GM19023 (cell line): Measurements from ENCODE around the gene TRMU.
"Not testable (repeated sequence)": the region's sequence is repeated elsewhere in the genome, so short reads cannot be mapped to it uniquely, and the experiment has no call there.

Experiments
- ATAC-seq: cut with Tn5 transposase; IDR thresholded peaks from one replicate; pipeline ENCODE4 v1.9.1; 2021; ENCODE audit warnings: mild to moderate bottlenecking, moderate library complexity; ENCODE audit not compliant: unreplicated experiment

Gene TRMU

GRCh38 chr22:46299101-46299500, 36.4 kb upstream of the TRMU start:
- no peak for ATAC-seq

GRCh38 chr22:46300491-46300890, 35.0 kb upstream of the TRMU start:
- no peak for ATAC-seq

DNA sequence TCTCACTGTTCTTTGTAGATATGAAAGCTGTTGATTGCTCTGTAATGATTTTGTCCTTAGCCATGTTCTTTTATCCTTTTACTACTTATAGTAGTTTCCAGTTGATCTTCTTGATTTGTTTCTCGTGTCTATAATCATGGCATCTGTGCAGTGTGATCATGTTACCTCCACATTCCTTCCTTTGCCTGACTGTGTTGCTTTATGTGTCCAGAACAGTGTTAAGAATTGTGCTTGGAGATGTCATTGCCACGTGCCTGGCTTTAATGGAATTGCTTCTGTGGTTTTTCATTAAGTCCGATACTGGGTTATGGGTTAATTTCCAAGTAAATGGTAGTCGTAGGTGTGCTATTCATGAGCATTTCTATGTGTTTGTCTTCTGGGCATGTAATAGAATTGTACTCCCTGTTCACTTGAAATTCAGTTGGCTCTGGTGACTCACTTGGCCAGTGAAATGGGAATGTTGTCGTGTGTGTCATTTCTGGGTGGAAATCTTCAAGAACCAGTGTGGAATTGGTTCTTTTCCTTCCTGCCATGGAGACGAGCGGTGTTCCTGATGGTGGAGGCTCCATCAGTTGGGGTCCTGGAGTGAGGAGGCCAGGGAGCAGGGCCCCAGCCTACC, 32.1 kb upstream of the TRMU start:
- no peak for ATAC-seq

- no peak for ATAC-seq
Measured at GRCh38 chr22:46308283-46308988, 27.1 kb upstream of the TRMU start.

DNA sequence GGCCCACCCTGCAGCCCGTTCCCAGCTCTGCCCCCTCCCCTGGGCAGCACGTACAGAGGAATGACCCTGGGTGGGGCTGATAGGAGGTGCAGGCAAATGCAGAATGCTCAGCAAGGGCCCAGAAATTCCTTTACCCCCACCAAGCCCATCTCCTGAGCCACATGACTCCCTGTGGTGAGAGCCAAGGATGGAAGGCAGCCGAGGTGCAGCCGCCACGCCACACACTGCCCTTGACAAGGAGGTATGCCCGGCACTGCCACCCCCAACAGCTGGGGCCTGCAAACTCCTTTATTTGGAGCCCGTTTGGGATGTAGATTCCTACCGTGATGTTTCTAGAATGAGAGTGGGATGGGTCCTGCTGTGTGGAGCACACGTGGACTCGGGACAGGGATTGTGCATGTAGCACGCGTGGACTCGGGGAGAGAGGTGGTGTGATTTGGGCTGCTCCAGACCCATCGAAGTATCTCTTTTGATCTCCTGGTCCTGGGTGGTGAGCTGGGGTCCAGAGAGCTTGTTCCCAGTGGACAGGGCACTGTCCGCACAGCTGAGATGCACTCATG, 25.9 kb upstream of the TRMU start:
- no peak for ATAC-seq

GRCh38 chr22:46312056-46312455, 23.5 kb upstream of the TRMU start:
- no peak for ATAC-seq

DNA sequence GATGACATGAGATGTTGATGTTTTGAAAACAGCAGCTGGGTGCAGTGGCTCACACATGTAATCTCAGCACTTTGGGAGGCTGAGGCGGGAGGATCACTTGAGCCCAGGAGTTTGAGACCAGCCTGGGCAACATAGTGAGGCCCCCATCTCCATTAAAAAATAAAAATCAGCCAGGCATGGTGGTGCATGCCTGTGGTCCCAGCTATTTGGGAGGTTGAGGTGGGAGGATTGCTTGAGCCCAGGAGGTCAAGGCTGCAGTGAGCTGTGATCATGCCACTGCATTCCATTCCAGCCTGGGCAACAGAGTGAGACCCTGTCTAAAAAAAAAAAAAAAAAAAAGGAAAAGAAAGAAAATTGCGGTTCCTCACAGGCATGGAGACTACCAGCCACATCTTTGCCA, 22.7 kb upstream of the TRMU start:
- ATAC-seq = not testable (repeated sequence)

- no peak for ATAC-seq
Measured at GRCh38 chr22:46315976-46316375, 19.5 kb upstream of the TRMU start.

DNA sequence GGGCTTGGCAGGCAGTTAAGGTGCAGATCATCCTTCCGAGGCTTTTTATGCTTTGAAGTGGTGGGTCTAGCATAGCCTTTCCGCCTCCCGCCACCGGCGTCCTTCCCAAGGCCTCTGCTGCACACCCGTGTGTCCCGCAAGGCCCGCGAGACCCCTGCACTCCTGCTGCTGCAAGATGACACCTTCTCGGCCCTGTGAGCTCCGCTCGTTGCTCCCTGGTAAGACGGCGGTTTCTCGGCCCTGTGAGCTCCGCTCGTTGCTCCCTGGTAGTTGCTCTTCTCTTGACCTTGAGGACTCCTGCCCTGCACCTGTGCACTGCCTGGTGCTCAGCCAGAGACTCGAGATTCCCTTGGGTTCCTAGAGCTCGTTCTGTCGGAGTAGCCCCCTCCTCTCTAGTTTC, 17.9 kb upstream of the TRMU start:
- ATAC-seq = no peak

DNA sequence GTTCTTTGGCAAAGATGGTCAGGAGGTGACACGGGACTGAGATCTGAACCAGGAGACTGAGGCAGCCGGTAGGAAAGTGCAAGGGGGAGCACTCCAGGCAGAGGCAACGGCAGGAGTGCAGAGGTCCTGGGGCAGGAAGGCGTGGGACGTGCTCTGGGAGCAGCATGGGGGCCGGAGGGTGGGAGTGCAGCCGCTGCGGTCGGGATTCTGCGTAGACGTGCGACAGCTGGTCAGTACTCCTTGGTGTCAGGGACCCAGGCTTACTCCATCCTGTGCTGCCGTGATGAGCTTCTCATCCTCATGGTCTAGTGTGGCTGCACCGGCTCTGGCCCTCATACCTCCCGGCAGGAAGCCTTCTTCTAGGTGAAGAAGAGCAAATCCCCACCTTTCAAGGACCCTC, 16.9 kb upstream of the TRMU start:
- ATAC-seq = no peak

DNA sequence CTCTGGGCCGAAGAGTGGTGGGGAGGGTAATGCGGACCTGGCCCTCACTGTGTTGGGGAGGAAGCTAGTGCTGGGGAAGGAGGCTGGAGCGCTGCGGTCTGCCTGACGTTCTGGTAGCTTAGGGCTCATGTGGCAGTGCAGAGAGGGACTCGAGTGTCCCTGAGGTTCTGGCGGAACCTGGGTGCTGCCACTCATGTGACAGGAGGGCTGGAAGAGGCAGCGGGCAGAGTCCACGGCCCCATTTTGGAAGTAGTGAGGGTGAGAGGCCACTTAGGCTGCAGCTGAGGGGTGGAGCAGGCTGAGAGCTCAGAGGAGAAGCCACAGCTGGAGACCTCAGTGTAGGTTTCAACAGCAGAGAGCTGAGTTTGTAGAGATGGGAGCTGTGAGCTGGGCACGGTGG, 16.2 kb upstream of the TRMU start:
- ATAC-seq = no peak

GRCh38 chr22:46320166-46320710, 15.3 kb upstream of the TRMU start:
- ATAC-seq = no peak

GRCh38 chr22:46320716-46321386, 14.7 kb upstream of the TRMU start:
- no peak for ATAC-seq

DNA sequence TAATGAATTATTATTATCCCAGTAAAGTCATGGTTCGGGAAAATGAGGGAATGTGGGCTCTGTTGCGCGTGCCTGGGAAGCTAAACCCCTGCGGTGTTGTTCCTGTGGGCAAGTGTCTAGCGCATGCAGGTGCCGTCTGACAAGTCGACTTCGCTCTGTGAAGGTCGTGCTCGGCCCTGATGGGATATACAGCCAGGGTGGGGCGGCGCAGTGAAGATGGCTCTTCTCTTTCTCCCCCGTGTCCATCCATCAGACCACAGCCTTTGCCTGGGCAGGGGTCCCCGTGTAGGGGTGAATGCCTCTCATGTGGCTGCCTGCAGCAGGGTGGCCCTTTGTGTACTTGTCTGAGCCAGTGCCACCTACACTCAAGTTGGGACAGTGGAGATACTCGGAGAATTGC, 12.8 kb upstream of the TRMU start:
- no peak for ATAC-seq

GRCh38 chr22:46323162-46323561, 12.4 kb upstream of the TRMU start:
- ATAC-seq = no peak

- no peak for ATAC-seq
Measured at GRCh38 chr22:46326066-46326680, 9.3 kb upstream of the TRMU start.

GRCh38 chr22:46327691-46328465, 7.6 kb upstream of the TRMU start:
- ATAC-seq = no peak

GRCh38 chr22:46328797-46329196, 6.7 kb upstream of the TRMU start:
- ATAC-seq = no peak

- no peak for ATAC-seq
Measured at GRCh38 chr22:46329616-46330015, 5.9 kb upstream of the TRMU start.

DNA sequence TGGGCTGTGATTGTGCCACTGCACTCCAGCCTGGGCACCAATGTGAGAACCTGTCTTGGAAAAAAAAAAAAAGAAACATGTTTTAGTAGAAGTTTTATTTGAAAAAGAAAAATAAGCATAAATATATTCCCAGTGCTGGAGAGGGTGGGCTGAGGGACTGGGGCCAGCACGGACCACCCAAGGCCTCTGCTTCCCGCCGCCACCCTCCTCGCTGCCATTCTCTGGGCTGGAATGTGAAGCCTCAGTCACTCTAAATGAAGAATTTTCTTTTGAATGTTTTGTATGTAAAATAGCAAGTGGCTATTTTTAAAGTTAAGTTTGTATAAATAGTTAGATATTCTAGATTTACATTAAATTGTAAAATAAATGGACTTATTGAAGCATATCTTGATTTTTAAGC, 5.1 kb upstream of the TRMU start:
- ATAC-seq = no peak

DNA sequence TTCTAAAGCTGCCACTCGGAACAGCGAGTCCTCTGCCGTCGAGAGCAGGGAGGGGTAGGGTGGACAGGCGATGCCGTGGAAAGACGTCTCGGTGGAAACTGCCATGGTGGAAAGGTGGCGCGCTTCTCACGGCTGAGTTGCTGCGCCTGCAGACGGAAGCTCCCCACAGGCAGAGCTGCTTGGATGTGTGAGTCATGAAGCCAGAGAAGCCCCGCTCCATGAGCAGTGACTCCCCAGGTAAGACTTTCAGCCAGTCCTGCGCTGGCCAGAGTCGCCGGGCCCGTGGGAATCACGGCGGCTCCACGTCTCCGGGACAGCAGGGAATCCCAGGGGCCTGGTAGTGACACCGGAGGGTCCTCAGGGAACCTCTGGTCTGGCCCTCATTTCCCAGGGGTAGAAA, 4.0 kb upstream of the TRMU start:
- ATAC-seq = no peak
